GM23338 (cell line): ENCODE measurements around the gene EYA3. TPM values are rescaled to one million over a fixed set of nuclear protein-coding genes. Genes with fewer than 3 reads are reported as not detected.

Experiments
- ATAC-seq: fragments of 200-7000 bp; cut with Tn5 transposase; 3 replicates; pipeline ENCODE4 v1.9.1; 2020
- DNase-seq: peaks from one replicate; pipeline ENCODE4 v3.0.0-alpha.2; 2015; ENCODE audit warnings: low spot score
- H2AFZ ChIP-seq: fragments of 200-600 bp; sonication (generic); 2 replicates; pipeline ENCODE4 v1.8.0; 2016; ENCODE audit warnings: antibody characterized with exemption, mild to moderate bottlenecking, moderate library complexity
- H3F3A ChIP-seq: fragments of 200-600 bp; sonication (generic); replicated peaks from 2 replicates; pipeline ENCODE4 v1.8.0; 2017; ENCODE audit warnings: antibody characterized with exemption, mixed run types, low read depth
- H3K27ac ChIP-seq: fragments of 200-600 bp; sonication (generic); 2 replicates; pipeline ENCODE4 v1.6.1; 2016; ENCODE audit warnings: low read depth
- H3K27me3 ChIP-seq: fragments of 200-600 bp; sonication (generic); 2 replicates; pipeline ENCODE4 v1.8.0; 2016; ENCODE audit warnings: mild to moderate bottlenecking, mixed run types, moderate library complexity; ENCODE audit not compliant: insufficient read depth
- H3K36me3 ChIP-seq: fragments of 200-600 bp; sonication (generic); 2 replicates; pipeline ENCODE4 v1.8.0; 2016; ENCODE audit warnings: mild to moderate bottlenecking; ENCODE audit not compliant: insufficient read depth
- H3K4me1 ChIP-seq: fragments of 200-600 bp; sonication (generic); 2 replicates; pipeline ENCODE4 v1.8.0; 2016; ENCODE audit warnings: mild to moderate bottlenecking, moderate library complexity; ENCODE audit not compliant: insufficient read depth
- H3K4me2 ChIP-seq: fragments of 200-600 bp; sonication (generic); 2 replicates; pipeline ENCODE4 v1.7.1; 2017; ENCODE audit warnings: mixed run types
- H3K4me3 ChIP-seq: fragments of 200-600 bp; sonication (generic); 2 replicates; pipeline ENCODE4 v1.6.1; 2016; ENCODE audit warnings: mixed run types
- H3K79me2 ChIP-seq: fragments of 200-600 bp; sonication (generic); replicated peaks from 2 replicates; pipeline ENCODE4 v1.8.0; 2017; ENCODE audit warnings: mild to moderate bottlenecking; ENCODE audit not compliant: insufficient read depth
- H3K9me2 ChIP-seq: fragments of 200-600 bp; sonication (generic); 2 replicates; pipeline ENCODE4 v1.8.0; 2017; ENCODE audit not compliant: insufficient read depth
- H4K20me1 ChIP-seq: fragments of 200-600 bp; sonication (generic); replicated peaks from 2 replicates; pipeline ENCODE4 v1.8.0; 2017; ENCODE audit warnings: mild to moderate bottlenecking; ENCODE audit not compliant: insufficient read depth
- H3K27ac Mint-ChIP-seq: 2 replicates; pipeline ENCODE4 v1.8.0; 2020; ENCODE audit warnings: inconsistent platforms, mild to moderate bottlenecking, moderate library complexity, mixed read lengths
- H3K27me3 Mint-ChIP-seq: 3 replicates; pipeline ENCODE4 v1.8.0; 2022; ENCODE audit warnings: low read depth, mild to moderate bottlenecking, moderate library complexity, mixed read lengths, inconsistent platforms; ENCODE audit not compliant: insufficient read depth, poor library complexity
- H3K36me3 Mint-ChIP-seq: 3 replicates; pipeline ENCODE4 v1.8.0; 2021; ENCODE audit warnings: low read depth, mild to moderate bottlenecking, inconsistent platforms, moderate library complexity, mixed read lengths
- H3K4me1 Mint-ChIP-seq: 3 replicates; pipeline ENCODE4 v1.8.0; 2020; ENCODE audit warnings: mild to moderate bottlenecking, inconsistent platforms, mixed read lengths
- H3K4me3 Mint-ChIP-seq: 3 replicates; pipeline ENCODE4 v1.8.0; 2021; ENCODE audit warnings: moderate library complexity, mild to moderate bottlenecking, inconsistent platforms, mixed read lengths
- H3K9me3 Mint-ChIP-seq: 3 replicates; pipeline ENCODE4 v1.8.0; 2020; ENCODE audit warnings: moderate library complexity, mild to moderate bottlenecking, inconsistent platforms, mixed read lengths
- CREB1 ChIP-seq: fragments of 250-450 bp; sonication (Bioruptor Pico); IDR thresholded peaks from 2 replicates; pipeline ENCODE4 v1.5.0; 2020; ENCODE audit warnings: low read depth, mild to moderate bottlenecking, moderate library complexity
- CTCF ChIP-seq, 2 experiments: fragments of 200-600 bp in 1 of 2; sonication (generic) in 1 of 2; conservative IDR thresholded peaks; 2 replicates each; pipeline versions ENCODE4 v1.5.1 to v1.6.1; 2016 to 2017; ENCODE audit warnings: antibody characterized with exemption in 2 of 2, low read depth in 2 of 2, mild to moderate bottlenecking in 2 of 2, moderate library complexity in 1 of 2
- ETS1 ChIP-seq: IDR thresholded peaks from 2 replicates; pipeline ENCODE4 v1.6.1; 2016; ENCODE audit warnings: antibody characterized with exemption
- EZH2 ChIP-seq: fragments of 200-600 bp; sonication (generic); IDR thresholded peaks from one replicate; pipeline ENCODE4 v1.8.0; 2017; ENCODE audit warnings: antibody characterized with exemption, mild to moderate bottlenecking, low read depth; ENCODE audit not compliant: unreplicated experiment
- EZH2phosphoT487 ChIP-seq: fragments of 200-600 bp; sonication (generic); IDR thresholded peaks from one replicate; pipeline ENCODE4 v1.8.1; 2018; ENCODE audit warnings: antibody characterized with exemption; ENCODE audit not compliant: unreplicated experiment
- JUNB ChIP-seq: IDR thresholded peaks from one replicate; pipeline ENCODE4 v1.6.1; 2016; ENCODE audit warnings: antibody characterized with exemption; ENCODE audit not compliant: unreplicated experiment
- NANOG ChIP-seq: IDR thresholded peaks from 2 replicates; pipeline ENCODE4 v1.6.1; 2016; ENCODE audit warnings: antibody characterized with exemption, borderline replicate concordance
- POLR2AphosphoS5 ChIP-seq: IDR thresholded peaks from 2 replicates; pipeline ENCODE4 v1.6.1; 2016; ENCODE audit warnings: antibody characterized with exemption, low read depth
- REST ChIP-seq: IDR thresholded peaks from one replicate; pipeline ENCODE4 v1.6.1; 2018; ENCODE audit warnings: antibody characterized with exemption; ENCODE audit not compliant: unreplicated experiment
- STAT1 ChIP-seq: IDR thresholded peaks from one replicate; pipeline ENCODE4 v1.6.1; 2016; ENCODE audit warnings: antibody characterized with exemption; ENCODE audit not compliant: unreplicated experiment
- ZNF114 ChIP-seq: fragments of 250-450 bp; sonication (Bioruptor Pico); IDR thresholded peaks from 2 replicates; pipeline ENCODE4 v1.5.0; 2020; ENCODE audit warnings: mild to moderate bottlenecking, moderate library complexity
- ZNF331 ChIP-seq: fragments of 250-450 bp; sonication (Bioruptor Pico); IDR thresholded peaks from 2 replicates; pipeline ENCODE4 v1.5.0; 2020; ENCODE audit warnings: low read depth, mild to moderate bottlenecking, moderate library complexity
- ZNF462 ChIP-seq: fragments of 250-450 bp; sonication (Bioruptor Pico); IDR thresholded peaks from 2 replicates; pipeline ENCODE4 v1.5.0; 2020; ENCODE audit warnings: mild to moderate bottlenecking, moderate library complexity
- polyA plus RNA-seq: library from polyadenylated mRNA; unstranded; fragments of >200 nt; fragmentation: Nextera tagmentation; extraction: Ambion mirVana; gene quantifications from 2 replicates; pipeline ENCODE4 v1.2.1, GENCODE V29; 2016
- total RNA-seq: library from RNA; depleted of rRNA; stranded (reverse); fragments of >200 nt; shearing (Covaris generic); gene quantifications from 2 replicates; pipeline ENCODE4 v1.2.3, GENCODE V29; 2014

The EYA3 gene
- total and polyA plus RNA-seq, 2 experiments from 2014 or later, result 12.5 to 33.6 TPM

GRCh38 chr1:27994060-27994459 lies 94.3 kb downstream of the EYA3 start:
- no peak for ATAC-seq
- no peaks in the 10 kb centered on the region for H3F3A ChIP-seq
- H3K4me2 ChIP-seq, result no peak overlapping the region
- Mint-ChIP-seq H3K27me3 (no peaks in the 10 kb centered on the region), H3K27ac (no peak overlapping the region), H3K4me3 (no peak overlapping the region), H3K9me3 (no peaks in the 10 kb centered on the region), H3K4me1 (no peaks in the 10 kb centered on the region), H3K36me3 (peaks cover 45% of the 10 kb centered on the region)
- TF ChIP-seq REST (no peak), POLR2AphosphoS5 (no peak), ZNF331 (CRISPR knock-in tag) (no peak), ZNF114 (CRISPR knock-in tag) (no peak), JUNB (no peak), EZH2 (no peak), STAT1 (no peak), EZH2phosphoT487 (no peak), NANOG (no peak), CTCF (conservative IDR thresholded peaks at IDR 0.05; ENCODE audit: low read depth in 2 of 2) (no peak), ZNF462 (CRISPR knock-in tag) (no peak), CREB1 (CRISPR knock-in tag) (no peak), ETS1 (no peak)
- H3K27ac ChIP-seq, result no peak overlapping the region
- no peaks in the 10 kb centered on the region for H3K27me3 ChIP-seq
- no peaks in the 10 kb centered on the region for H3K9me2 ChIP-seq
- no peak overlapping the region for H3K4me3 ChIP-seq
- no peaks in the 10 kb centered on the region for H3K4me1 ChIP-seq
- H2AFZ ChIP-seq, result no peak overlapping the region
- H3K79me2 ChIP-seq, result no peaks in the 10 kb centered on the region
- peaks cover 36% of the 10 kb centered on the region; the same call in 1 of the 2 replicates for H3K36me3 ChIP-seq
- no peaks in the 10 kb centered on the region; the same call in 1 of the 2 replicates for H4K20me1 ChIP-seq
- DNase-seq, result no peak
